Endometrial microvascular endothelial cells (primary cell): Measurements from ENCODE around the gene IL1RN. TPM values are rescaled to one million over a fixed set of nuclear protein-coding genes. Genes with fewer than 3 reads are reported as not detected.

ENCODE experiments used
- in situ Hi-C: cut with HindIII; loops from 2 replicates; pipeline ENCODE4 v1.10.0; 2017; ENCODE audit warnings: low sequenced_read_pairs, low pct_unique_long_range_greater_than_20kb; ENCODE audit errors: inconsistent ontology term
- total RNA-seq: library from RNA; depleted of rRNA; stranded (reverse); fragments of >200 nt; gene quantifications from one replicate; pipeline ENCODE4 v1.2.3, GENCODE V29; 2015; ENCODE audit errors: inconsistent ontology term

The IL1RN gene
- total RNA-seq, 1 donor from 2014 or later = 0.28 TPM

DNA sequence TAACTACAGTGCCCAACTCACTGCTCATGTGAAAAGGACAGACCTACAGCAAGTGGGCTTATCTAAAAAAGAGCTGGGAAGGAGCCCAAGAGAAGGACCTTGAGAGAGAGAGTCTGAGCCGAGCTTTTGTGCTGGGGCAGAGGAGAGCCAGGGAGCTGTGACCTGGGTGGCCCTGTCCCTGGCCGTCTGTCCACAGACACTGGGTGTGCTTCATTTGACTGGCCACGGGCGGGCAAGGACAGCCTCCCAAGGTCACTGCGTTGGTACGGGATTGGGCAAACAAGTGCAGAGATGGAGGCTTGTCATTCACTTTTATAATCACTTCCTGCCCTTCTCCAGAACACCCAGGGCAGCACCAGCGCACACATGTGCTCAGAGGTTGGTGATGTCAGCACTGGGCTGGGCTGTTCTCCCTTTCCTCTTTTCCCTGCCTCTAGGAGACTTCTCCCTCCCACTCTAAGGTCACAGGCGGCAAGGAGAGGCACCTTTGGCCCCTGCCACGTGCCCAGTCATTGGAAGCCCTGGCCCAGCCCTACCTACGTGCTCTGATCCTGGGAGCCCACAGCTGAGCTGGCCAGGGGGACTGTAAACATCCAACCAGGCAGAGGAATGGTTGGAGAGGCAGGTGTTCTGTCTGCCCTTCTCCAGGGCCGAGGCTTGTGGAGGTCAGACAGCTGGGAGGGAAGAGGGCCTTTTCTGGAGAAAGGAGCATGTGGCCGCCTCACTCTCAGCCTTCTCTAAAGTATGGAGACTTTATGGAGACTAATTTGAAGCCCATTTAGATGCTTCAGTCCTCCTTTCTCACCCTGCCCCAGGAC, 39.9 kb downstream of the IL1RN start:
- in situ Hi-C loops = no loop called here

- in situ Hi-C loops = no loop called here
These were observed 40.6 kb downstream of the IL1RN start for GRCh38 chr2:113167962-113168340.

DNA sequence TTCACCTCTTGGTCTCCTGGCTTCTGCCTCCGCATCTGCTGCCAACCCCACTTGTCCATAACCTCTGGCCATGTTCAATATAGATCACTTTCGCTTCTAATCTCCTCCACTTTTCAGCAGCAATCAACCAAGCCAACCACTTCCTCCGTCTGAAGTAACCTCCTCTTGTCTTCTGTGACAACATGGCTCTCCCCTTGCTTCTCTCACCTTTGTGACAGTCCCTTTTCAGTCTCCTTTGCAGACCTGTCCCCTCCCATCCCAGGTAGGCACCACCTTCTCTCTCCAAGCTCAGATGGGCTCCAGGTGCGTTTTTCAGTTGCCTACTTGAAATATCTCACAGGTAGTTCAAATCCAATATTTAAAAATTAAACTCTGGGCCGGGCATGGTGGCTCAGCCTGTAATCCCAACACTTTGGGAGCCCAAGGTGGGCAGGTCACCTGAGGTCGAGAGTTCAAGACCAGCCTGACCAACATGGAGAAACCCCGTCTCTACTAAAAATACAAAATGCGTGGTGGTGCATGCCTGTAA, 41.7 kb downstream of the IL1RN start:
- in situ Hi-C loops = no loop called here

DNA sequence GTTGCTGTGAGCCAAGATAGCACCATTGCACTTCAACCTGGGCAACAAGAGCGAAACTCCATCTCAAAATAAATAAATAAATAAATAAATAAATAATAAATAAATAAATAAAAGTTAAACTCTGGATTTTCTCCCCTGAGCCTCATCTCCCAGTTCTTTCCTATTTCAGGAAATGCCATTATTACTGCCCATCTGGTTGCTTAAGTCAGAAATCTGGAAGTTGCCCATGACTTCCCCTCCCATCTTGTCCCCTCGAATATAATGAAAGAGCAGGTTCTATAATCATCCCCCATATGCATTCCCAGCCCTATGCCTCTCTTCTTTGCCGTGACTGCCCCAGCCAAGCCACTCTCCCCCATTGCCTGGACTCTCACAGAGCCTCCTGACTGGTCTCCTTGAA, 42.2 kb downstream of the IL1RN start:
- in situ Hi-C loops = no loop called here

GRCh38 chr2:113171334-113172075, 44.1 kb downstream of the IL1RN start:
- in situ Hi-C loops = no loop called here

DNA sequence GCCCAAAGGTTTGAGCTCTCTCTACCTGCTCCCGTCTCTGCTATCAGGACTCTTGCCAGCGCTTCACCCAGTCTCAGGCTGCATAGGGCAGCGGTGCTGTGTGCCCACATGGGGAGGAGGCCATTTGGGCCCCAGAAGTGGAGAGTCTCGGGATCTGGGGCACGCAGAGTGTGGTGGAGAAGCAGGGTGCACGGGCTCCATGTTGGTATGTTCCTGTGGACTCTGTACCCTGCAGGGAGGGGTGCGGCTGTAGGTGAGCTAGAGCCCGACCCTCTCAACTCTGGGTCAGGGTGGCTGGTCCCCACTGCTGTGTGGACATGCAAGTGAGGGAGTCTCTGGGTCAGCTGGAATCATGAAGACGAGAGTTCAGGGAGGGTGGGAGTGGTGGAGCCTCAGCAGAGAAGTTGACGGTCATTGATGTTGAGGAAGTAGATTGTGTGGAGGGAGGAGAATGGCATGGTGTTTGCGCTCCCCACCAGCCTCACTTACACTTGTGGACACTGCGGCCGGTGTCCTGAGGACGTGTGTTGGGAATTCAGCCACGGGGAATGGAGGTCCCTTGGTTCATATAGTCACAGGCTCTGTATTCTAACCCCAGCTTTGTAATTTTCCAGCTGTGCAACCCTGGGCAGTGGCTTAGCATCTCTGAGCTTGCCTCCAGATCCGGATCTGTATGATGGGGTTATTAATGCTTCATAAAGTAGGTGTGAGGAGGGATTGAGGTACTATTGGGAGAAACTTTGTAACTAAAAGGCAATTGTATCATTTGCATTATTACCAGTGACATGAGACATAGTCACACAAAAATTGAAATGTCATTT, 45.5 kb downstream of the IL1RN start:
- in situ Hi-C loops = no loop called here

- in situ Hi-C loops = no loop called here
These were observed 46.4 kb downstream of the IL1RN start, which contains the start of gene PSD4 for GRCh38 chr2:113173542-113174375. Gene PSD4, plus strand, starts transcription at chr2:113173971. Its CDS starts 8,486 bp downstream, at chr2:113182457.

- in situ Hi-C loops = no loop called here
These were observed 47.0 kb downstream of the IL1RN start for GRCh38 chr2:113174376-113174750.

DNA sequence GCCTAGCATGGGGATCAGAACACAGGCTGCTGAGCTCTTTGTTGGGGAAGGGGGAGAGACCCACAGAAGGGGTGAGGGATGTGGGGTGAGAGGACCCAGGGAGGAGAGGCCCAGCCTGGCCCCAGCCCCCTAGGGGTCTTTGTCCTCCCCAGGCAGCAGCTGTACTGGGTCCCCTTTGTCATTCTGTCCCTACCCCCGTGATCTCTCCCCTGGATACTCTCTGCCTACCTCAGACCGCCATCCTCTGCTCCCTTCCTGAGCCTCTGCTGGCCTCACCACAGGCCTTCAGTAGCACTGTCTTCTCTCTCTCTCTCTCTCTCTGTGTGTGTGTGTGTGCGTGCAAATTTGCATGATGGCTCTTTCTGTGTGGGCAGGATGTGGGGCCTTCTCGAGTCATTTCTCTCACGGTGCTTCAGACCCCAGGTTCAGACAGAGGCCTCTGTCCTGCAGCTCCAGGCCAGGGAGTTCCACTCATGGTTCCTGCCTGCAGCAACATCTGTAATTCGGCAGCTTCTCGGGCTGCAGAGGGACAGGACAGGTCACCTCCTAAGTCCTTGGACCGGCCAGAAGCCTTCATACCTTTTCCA, 47.7 kb downstream of the IL1RN start:
- in situ Hi-C loops = no loop called here

DNA sequence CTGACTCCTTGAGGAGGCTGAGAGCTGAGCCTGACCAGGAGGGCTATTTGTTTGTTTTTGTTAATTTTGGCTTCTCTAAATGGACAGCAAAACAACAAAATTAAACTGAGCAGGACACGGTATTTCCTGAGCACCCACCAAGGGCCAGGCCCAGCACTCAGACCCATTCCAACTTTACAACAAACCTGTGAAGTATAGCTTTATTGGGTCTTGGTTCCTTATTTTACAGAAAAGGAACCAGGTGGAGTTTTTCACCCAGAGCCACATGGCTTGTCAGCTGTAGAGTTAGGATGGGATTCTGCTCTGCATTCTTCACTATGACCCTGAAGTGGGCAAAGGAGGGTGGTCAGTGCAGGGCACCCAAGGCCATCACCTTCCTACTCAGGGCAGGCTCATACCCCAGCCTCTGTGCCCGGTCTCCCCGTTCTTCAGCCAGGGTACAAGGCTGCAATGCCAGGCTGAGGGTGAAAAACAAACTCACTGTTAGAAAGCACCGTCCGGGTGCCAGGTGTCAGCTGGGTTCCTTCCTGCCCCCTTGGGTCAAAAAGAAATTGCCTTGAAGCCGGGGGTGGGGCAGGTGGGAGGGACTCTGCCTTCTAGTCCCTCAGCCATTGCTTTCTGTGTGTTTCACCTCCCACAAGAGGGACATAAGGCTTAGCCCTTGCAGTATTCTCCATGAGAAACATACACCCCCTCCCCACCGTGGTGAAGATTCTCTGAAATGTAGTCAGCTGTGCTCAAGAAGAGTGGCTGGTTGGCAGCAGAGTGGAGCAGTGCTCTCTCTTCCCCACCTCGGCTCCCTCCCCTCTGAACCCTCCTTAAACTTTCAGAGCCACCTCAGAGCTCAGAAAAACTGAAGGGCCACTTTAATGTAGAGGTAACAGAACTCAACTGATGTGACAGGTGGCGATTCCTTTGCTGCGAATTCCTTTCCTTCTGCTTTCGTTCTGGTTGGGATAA, 48.6 kb downstream of the IL1RN start:
- in situ Hi-C loops = no loop called here

GRCh38 chr2:113176696-113177355, 49.4 kb downstream of the IL1RN start:
- in situ Hi-C loops = no loop called here

- in situ Hi-C loops = no loop called here
These were observed 50.8 kb downstream of the IL1RN start for GRCh38 chr2:113178069-113178746.

DNA sequence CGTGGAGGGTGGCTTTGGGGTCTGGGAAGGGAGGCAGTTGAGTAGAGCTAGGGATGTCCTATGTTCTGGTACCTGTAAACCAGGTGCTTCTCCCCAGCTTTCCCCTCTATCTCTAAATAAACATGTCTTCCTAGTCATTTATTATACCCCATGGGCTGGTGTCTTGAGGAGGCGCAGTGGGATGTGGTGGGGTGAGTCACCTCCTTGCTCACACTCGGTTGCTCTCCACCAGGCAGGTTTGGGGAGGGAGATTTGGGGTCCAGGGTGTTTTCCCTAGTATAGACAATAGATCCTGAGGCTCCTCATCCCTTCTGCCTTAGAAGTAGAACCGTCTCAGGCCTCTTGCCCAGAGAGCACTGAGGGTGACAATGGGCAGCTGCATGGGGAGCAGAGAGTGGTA, 51.5 kb downstream of the IL1RN start:
- in situ Hi-C loops = no loop called here

DNA sequence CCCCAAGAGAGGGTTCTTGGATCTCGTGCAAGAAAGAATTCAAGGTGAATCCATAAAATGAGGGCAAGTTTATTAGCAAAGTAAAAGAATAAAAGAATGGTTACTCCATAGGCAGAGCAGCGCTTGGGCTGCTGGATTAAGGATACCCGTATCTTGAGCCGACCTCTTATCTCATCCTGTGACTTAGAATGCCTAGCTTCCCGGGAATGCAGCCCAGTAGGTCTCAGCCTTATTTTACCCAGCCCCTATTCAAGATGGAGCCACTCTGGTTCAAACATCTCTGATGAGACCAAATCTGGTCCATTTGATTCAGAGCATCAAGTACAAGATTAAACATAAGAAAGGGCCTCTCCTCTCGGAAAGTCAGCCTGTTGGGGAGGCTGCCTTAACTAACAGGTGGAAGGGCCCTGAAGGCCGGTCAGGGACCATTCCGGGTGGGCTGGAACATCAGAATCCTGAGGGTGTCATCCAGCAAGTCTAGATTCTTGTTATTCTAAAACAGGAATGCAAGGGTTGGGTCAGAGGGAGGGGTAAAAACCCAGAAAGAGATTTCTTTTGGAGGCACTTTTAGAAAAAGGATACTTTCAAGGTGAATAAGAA, 52.1 kb downstream of the IL1RN start:
- in situ Hi-C loops = no loop called here

- in situ Hi-C loops = no loop called here
These were observed 52.9 kb downstream of the IL1RN start for GRCh38 chr2:113180131-113180946.
